C1 segment of cervical spinal cord (tissue), 14 donors: ENCODE data around the gene AKR1E2.
A peak's percentile ranks its signal among the peaks of the same experiment; 100 is the strongest.

Source experiments
- DNase-seq, 14 donors: peaks; one replicate each; lab custom pipeline; 2025; lab: John Stamatoyannopoulos, UW

The AKR1E2 gene

GRCh38 chr10:4825868-4826791 is at the start of gene AKR1E2:
AKR1E2 (plus strand) TSS chr10:4826207; CDS start chr10:4826325, 118 bp downstream.
- peak in 9 of 14 donors; percentile 20 to 55 (median 42) for DNase-seq

- no peak for DNase-seq
These were observed 49.8 kb upstream of the AKR1E2 start for GRCh38 chr10:4776234-4776638.

- no peak for DNase-seq
These were observed 47.2 kb upstream of the AKR1E2 start for GRCh38 chr10:4778761-4779160.

- no peak for DNase-seq
These were observed 45.9 kb upstream of the AKR1E2 start for GRCh38 chr10:4780091-4780490.

- no peak for DNase-seq
These were observed 45.2 kb upstream of the AKR1E2 start for GRCh38 chr10:4780782-4781181.

GRCh38 chr10:4781955-4782354 is 44.1 kb upstream of the AKR1E2 start:
- no peak for DNase-seq

GRCh38 chr10:4784667-4785333 is 41.2 kb upstream of the AKR1E2 start:
- no peak for DNase-seq

GRCh38 chr10:4786043-4786839 is 39.8 kb upstream of the AKR1E2 start:
- DNase-seq: no peak

- no peak for DNase-seq
These were observed 36.0 kb upstream of the AKR1E2 start for GRCh38 chr10:4790045-4790444.

GRCh38 chr10:4790922-4791321 is 35.1 kb upstream of the AKR1E2 start:
- no peak for DNase-seq

- no peak for DNase-seq
These were observed 33.6 kb upstream of the AKR1E2 start for GRCh38 chr10:4792381-4792780.

GRCh38 chr10:4801405-4801804 is 24.6 kb upstream of the AKR1E2 start:
- DNase-seq: no peak

GRCh38 chr10:4802711-4803487 is 23.1 kb upstream of the AKR1E2 start:
- no peak for DNase-seq

GRCh38 chr10:4803822-4804221 is 22.2 kb upstream of the AKR1E2 start:
- no peak for DNase-seq

- no peak for DNase-seq
These were observed 21.5 kb upstream of the AKR1E2 start for GRCh38 chr10:4804465-4804864.

- no peak for DNase-seq
These were observed 19.5 kb upstream of the AKR1E2 start for GRCh38 chr10:4806534-4806933.

- no peak for DNase-seq
These were observed 18.1 kb upstream of the AKR1E2 start for GRCh38 chr10:4807761-4808507.

- DNase-seq: no peak
These were observed 16.9 kb upstream of the AKR1E2 start for GRCh38 chr10:4809156-4809555.

- DNase-seq: no peak
These were observed 15.9 kb upstream of the AKR1E2 start for GRCh38 chr10:4810092-4810491.

- DNase-seq: no peak
These were observed 14.0 kb upstream of the AKR1E2 start for GRCh38 chr10:4812046-4812445.

GRCh38 chr10:4813023-4813422 is 13.0 kb upstream of the AKR1E2 start:
- DNase-seq: no peak
